ENCODE results near the gene GJC3.

The GJC3 gene

GRCh38 chr7:99938296-99938695 lies 8.9 kb upstream of the GJC3 start:
- no peak for TF ChIP-seq EP300 (IDR thresholded peaks at IDR 0.05; ENCODE audit: borderline replicate concordance)
- TF ChIP-seq FOXM1 (IDR thresholded peaks at IDR 0.05; ENCODE audit: borderline replicate concordance, low read depth), result no peak
- no peak for TF ChIP-seq MAX (IDR thresholded peaks at IDR 0.05)
- TF ChIP-seq CEBPB (IDR thresholded peaks at IDR 0.05), result no peak
- TF ChIP-seq USF1 (IDR thresholded peaks at IDR 0.05), result no peak
- TF ChIP-seq EGR1 (IDR thresholded peaks at IDR 0.05), result no peak
- TF ChIP-seq REST (IDR thresholded peaks at IDR 0.05; ENCODE audit: low read depth), result no peak
- TF ChIP-seq YY1 (IDR thresholded peaks at IDR 0.05; ENCODE audit: low read depth), result no peak
- TF ChIP-seq CREB1 (IDR thresholded peaks at IDR 0.05; ENCODE audit: low read depth), result no peak
- TF ChIP-seq TCF12 (IDR thresholded peaks at IDR 0.05; ENCODE audit: low read depth), result no peak
- no peak for TF ChIP-seq NFIC (IDR thresholded peaks at IDR 0.05)
- no peak for TF ChIP-seq RAD21 (IDR thresholded peaks at IDR 0.05; ENCODE audit: low read depth)

- TF ChIP-seq CEBPB (IDR thresholded peaks at IDR 0.05) (no peak), RAD21 (IDR thresholded peaks at IDR 0.05; ENCODE audit: low read depth) (no peak), NFIC (IDR thresholded peaks at IDR 0.05) (no peak), ZBTB7A (IDR thresholded peaks at IDR 0.05; ENCODE audit: low read depth) (no peak), TAF1 (IDR thresholded peaks at IDR 0.05; ENCODE audit: low read depth) (no peak)
These were observed 956 bp upstream of the GJC3 start for GRCh38 chr7:99930376-99930775.

GRCh38 chr7:99929730-99930053 lies 272 bp upstream of the GJC3 start:
- TF ChIP-seq ZBTB7A (IDR thresholded peaks at IDR 0.05; ENCODE audit: low read depth) (no peak), USF1 (IDR thresholded peaks at IDR 0.05) (no peak), TEAD4 (IDR thresholded peaks at IDR 0.05) (no peak), TCF12 (IDR thresholded peaks at IDR 0.05; ENCODE audit: low read depth) (no peak)

- no peak for TF ChIP-seq EP300 (IDR thresholded peaks at IDR 0.05; ENCODE audit: borderline replicate concordance)
- TF ChIP-seq CEBPB (IDR thresholded peaks at IDR 0.05), result no peak
- no peak for TF ChIP-seq REST (IDR thresholded peaks at IDR 0.05; ENCODE audit: low read depth)
- no peak for TF ChIP-seq TCF12 (IDR thresholded peaks at IDR 0.05; ENCODE audit: low read depth)
- TF ChIP-seq USF1 (IDR thresholded peaks at IDR 0.05), result no peak
- no peak for TF ChIP-seq TEAD4 (IDR thresholded peaks at IDR 0.05)
- no peak for TF ChIP-seq TAF1 (IDR thresholded peaks at IDR 0.05; ENCODE audit: low read depth)
- TF ChIP-seq NFIC (IDR thresholded peaks at IDR 0.05), result no peak
- TF ChIP-seq RAD21 (IDR thresholded peaks at IDR 0.05; ENCODE audit: low read depth), result no peak
- TF ChIP-seq YY1 (IDR thresholded peaks at IDR 0.05; ENCODE audit: low read depth), result no peak
- no peak for TF ChIP-seq EGR1 (IDR thresholded peaks at IDR 0.05)
- TF ChIP-seq CREB1 (IDR thresholded peaks at IDR 0.05; ENCODE audit: low read depth), result no peak
- TF ChIP-seq FOXM1 (IDR thresholded peaks at IDR 0.05; ENCODE audit: borderline replicate concordance, low read depth), result no peak
These were observed 1.2 kb downstream of the GJC3 start for GRCh38 chr7:99928188-99928587.

- TF ChIP-seq ZBTB7A (IDR thresholded peaks at IDR 0.05; ENCODE audit: low read depth) (no peak), TCF12 (IDR thresholded peaks at IDR 0.05; ENCODE audit: low read depth) (no peak), YY1 (IDR thresholded peaks at IDR 0.05; ENCODE audit: low read depth) (no peak), CEBPB (IDR thresholded peaks at IDR 0.05) (no peak), CREB1 (IDR thresholded peaks at IDR 0.05; ENCODE audit: low read depth) (no peak), FOXM1 (IDR thresholded peaks at IDR 0.05; ENCODE audit: borderline replicate concordance, low read depth) (no peak), EGR1 (IDR thresholded peaks at IDR 0.05) (no peak), REST (IDR thresholded peaks at IDR 0.05; ENCODE audit: low read depth) (no peak), NFIC (IDR thresholded peaks at IDR 0.05) (no peak), RAD21 (IDR thresholded peaks at IDR 0.05; ENCODE audit: low read depth) (no peak), MAX (IDR thresholded peaks at IDR 0.05) (no peak), TEAD4 (IDR thresholded peaks at IDR 0.05) (no peak)
These were observed 1.9 kb downstream of the GJC3 start for GRCh38 chr7:99927536-99927935.
